CD4-positive, CD25-positive, alpha-beta regulatory T cell (primary cell): ENCODE data around the gene DCBLD2. TPM values are rescaled to one million over a fixed set of nuclear protein-coding genes. Genes with fewer than 3 reads are reported as not detected.
A peak's percentile ranks its signal among the peaks of the same experiment; 100 is the strongest.

Experiments used
- ATAC-seq, 2 donors: fragments of 150-1000 bp; cut with Tn5 transposase; one replicate each; pipeline ENCODE4 v1.10.0; 2021; ENCODE audit warnings: low read depth in 2 of 2, moderate number of reproducible peaks in 2 of 2, moderate library complexity in 1 of 2
- DNase-seq, 3 donors: peaks; one replicate each; pipeline versions ENCODE4 v3.0.0 to v3.0.0-alpha.2; 2012 to 2022; ENCODE audit warnings: mixed read lengths in 1 of 3
- H3K27ac ChIP-seq: one replicate; pipeline ENCODE4 v1.7.0; 2013; ENCODE audit warnings: mild to moderate bottlenecking, low read length; ENCODE audit not compliant: insufficient read depth, poor library complexity, severe bottlenecking
- H3K27me3 ChIP-seq: one replicate; pipeline ENCODE4 v1.7.0; 2013; ENCODE audit warnings: low read length; ENCODE audit not compliant: control insufficient read depth, insufficient read depth
- H3K36me3 ChIP-seq: one replicate; pipeline ENCODE4 v1.7.0; 2013; ENCODE audit warnings: mild to moderate bottlenecking, low read length, moderate library complexity; ENCODE audit not compliant: control insufficient read depth, insufficient read depth
- H3K4me1 ChIP-seq: 2 replicates; pipeline ENCODE4 v1.7.0; 2013; ENCODE audit warnings: mild to moderate bottlenecking, low read length; ENCODE audit not compliant: insufficient read depth, control insufficient read depth, poor library complexity, severe bottlenecking
- H3K4me3 ChIP-seq: one replicate; pipeline ENCODE4 v1.7.0; 2013; ENCODE audit warnings: low read depth, mild to moderate bottlenecking, low read length, moderate library complexity
- H3K9me3 ChIP-seq, 2 experiments: 1 replicate in 1 of 2; 2 replicates in 1 of 2; pipeline ENCODE4 v1.7.0; 2013; ENCODE audit warnings: low read length in 2 of 2, mild to moderate bottlenecking in 1 of 2, moderate library complexity in 1 of 2; ENCODE audit not compliant: control insufficient read depth in 2 of 2
- H3K27ac Mint-ChIP-seq, 3 donors: one replicate each; pipeline ENCODE4 v1.8.0; 2020 to 2022; ENCODE audit warnings: mild to moderate bottlenecking in 3 of 3, mixed read lengths in 3 of 3, moderate library complexity in 2 of 3
- H3K27me3 Mint-ChIP-seq: one replicate; pipeline ENCODE4 v1.8.0; 2022; ENCODE audit warnings: mild to moderate bottlenecking, mixed read lengths
- H3K36me3 Mint-ChIP-seq: one replicate; pipeline ENCODE4 v1.8.0; 2020; ENCODE audit warnings: mixed read lengths
- H3K4me1 Mint-ChIP-seq, 4 donors: one replicate each; pipeline ENCODE4 v1.8.0; 2020 to 2022; ENCODE audit warnings: mixed read lengths in 4 of 4, mild to moderate bottlenecking in 1 of 4
- H3K4me3 Mint-ChIP-seq, 4 donors: one replicate each; pipeline ENCODE4 v1.8.0; 2020 to 2022; ENCODE audit warnings: mild to moderate bottlenecking in 4 of 4, mixed read lengths in 4 of 4, moderate library complexity in 3 of 4
- H3K9me3 Mint-ChIP-seq, 7 donors: one replicate each; pipeline ENCODE4 v1.8.0; 2020 to 2022; ENCODE audit warnings: mixed read lengths in 7 of 7, mild to moderate bottlenecking in 3 of 7, moderate library complexity in 2 of 7
- polyA plus RNA-seq, 4 donors: library from polyadenylated mRNA; unstranded; fragments of 300-500 nt; fragmentation: Illumina TruSeq; gene quantifications; one replicate each; pipeline ENCODE4 v1.2.3, GENCODE V29; 2021
- total RNA-seq: library from RNA; stranded (reverse); gene quantifications from one replicate; pipeline ENCODE4 v1.2.3, GENCODE V29; 2022

Gene DCBLD2
- total and polyA plus RNA-seq, 5 donors from 2014 or later: 0.18 to 1.5 (median 0.74) TPM

GRCh38 chr3:98769448-98769847 is 132.0 kb downstream of the DCBLD2 start:
- no peaks in the 10 kb centered on the region for H3K9me3 ChIP-seq
- no peaks in the 10 kb centered on the region for H3K4me1 ChIP-seq
- no peaks in the 10 kb centered on the region for H3K36me3 ChIP-seq
- ATAC-seq: no peak
- no peak overlapping the region for H3K4me3 ChIP-seq
- H3K36me3 Mint-ChIP-seq: no peaks in the 10 kb centered on the region
- H3K27ac ChIP-seq: no peak overlapping the region
- H3K9me3 Mint-ChIP-seq: peaks cover 0 to 2% (median 0%) of the 10 kb centered on the region in 7 donors
- no peak for DNase-seq
- H3K27me3 Mint-ChIP-seq: peaks cover 26% of the 10 kb centered on the region
- no peak overlapping the region for H3K4me3 Mint-ChIP-seq
- H3K27me3 ChIP-seq: peaks cover 4% of the 10 kb centered on the region
- peaks cover 0 to 2% (median 0%) of the 10 kb centered on the region in 4 donors for H3K4me1 Mint-ChIP-seq
- no peak overlapping the region for H3K27ac Mint-ChIP-seq

DNA sequence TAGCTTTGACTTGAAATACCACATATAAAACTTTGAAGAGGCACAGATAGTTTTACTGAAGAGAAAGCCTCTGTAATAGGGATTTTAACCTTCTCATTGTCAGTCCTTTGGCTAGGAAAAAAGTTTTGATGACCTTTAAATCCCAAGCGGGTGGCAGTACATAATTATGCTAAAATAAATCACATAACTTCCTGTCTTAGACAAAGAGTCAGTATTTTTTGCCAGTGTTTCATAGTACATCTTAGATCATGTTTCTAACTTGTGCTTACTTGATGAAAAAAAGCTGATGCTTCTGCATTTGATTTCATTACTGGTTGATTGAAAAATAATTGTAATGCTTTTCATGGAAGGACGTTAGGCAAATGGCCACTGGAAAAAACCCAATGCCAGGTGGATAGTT is 132.5 kb downstream of the DCBLD2 start:
- Histone ChIP-seq H3K4me3 (no peak overlapping the region), H3K27ac (no peak overlapping the region), H3K27me3 (peaks cover 2% of the 10 kb centered on the region), H3K4me1 (no peaks in the 10 kb centered on the region), H3K36me3 (no peaks in the 10 kb centered on the region), H3K9me3 (no peaks in the 10 kb centered on the region)
- ATAC-seq (no peak), DNase-seq (no peak)
- H3K4me1 Mint-ChIP-seq: peaks cover 0 to 2% (median 0%) of the 10 kb centered on the region in 4 donors
- H3K9me3 Mint-ChIP-seq: peaks cover 0 to 2% (median 0%) of the 10 kb centered on the region in 7 donors
- H3K36me3 Mint-ChIP-seq: no peaks in the 10 kb centered on the region
- peaks cover 30% of the 10 kb centered on the region for H3K27me3 Mint-ChIP-seq
- H3K4me3 Mint-ChIP-seq: no peak overlapping the region
- no peak overlapping the region for H3K27ac Mint-ChIP-seq

DNA sequence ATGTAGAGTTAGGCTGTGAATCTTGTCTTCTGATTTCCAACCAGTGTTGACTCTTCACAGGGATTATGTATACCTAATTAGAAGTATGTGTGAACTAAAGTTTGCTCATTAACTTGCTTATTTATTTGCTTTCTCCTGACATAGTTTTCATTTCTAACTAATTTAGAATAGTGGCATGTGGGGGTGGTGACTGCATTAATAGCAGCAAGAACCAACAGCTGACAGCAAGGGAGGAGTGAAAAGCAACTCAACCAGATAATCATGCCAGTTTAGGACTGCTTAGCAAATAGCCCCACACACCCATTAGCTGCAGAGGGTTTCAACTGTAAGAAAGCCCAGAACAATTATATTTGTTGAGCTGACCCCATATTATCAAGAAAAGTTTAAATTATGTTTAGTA is 134.6 kb downstream of the DCBLD2 start:
- H3K27me3 Mint-ChIP-seq: peaks cover 35% of the 10 kb centered on the region
- H3K27ac ChIP-seq: no peak overlapping the region

DNA sequence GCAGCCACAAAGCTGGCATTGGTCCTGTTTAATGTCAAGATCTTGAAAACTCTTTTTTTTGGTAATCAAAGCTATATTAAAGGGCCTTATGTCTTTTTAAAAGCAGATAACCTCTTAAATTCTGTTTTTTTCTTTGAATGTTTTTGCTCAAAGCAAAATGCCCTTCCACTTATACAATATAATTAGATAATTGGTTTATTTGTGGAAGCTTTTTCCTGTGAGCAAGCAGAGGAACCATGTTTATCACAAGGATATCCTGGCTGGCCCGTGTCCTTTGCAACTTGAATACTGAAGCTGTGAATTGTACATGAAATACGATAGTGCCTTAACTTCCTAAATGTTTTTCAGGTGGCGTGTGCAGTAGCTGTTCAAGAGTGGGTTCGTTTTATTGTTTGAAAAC is 135.8 kb downstream of the DCBLD2 start:
- Histone ChIP-seq H3K9me3 (no peaks in the 10 kb centered on the region), H3K4me3 (no peak overlapping the region), H3K27me3 (no peaks in the 10 kb centered on the region), H3K27ac (no peak overlapping the region), H3K4me1 (no peaks in the 10 kb centered on the region), H3K36me3 (no peaks in the 10 kb centered on the region)
- H3K4me3 Mint-ChIP-seq: no peak overlapping the region
- DNase-seq (no peak), ATAC-seq (no peak)
- no peaks in the 10 kb centered on the region for H3K36me3 Mint-ChIP-seq
- peaks cover 0 to 2% (median 0%) of the 10 kb centered on the region in 7 donors for H3K9me3 Mint-ChIP-seq
- peaks cover 32% of the 10 kb centered on the region for H3K27me3 Mint-ChIP-seq
- peaks cover 0 to 2% (median under 1%) of the 10 kb centered on the region in 4 donors for H3K4me1 Mint-ChIP-seq
- no peak overlapping the region for H3K27ac Mint-ChIP-seq

More for the DNA sequence above, 134.6 kb downstream of the DCBLD2 start:
- Histone ChIP-seq H3K36me3 (no peaks in the 10 kb centered on the region), H3K27me3 (no peaks in the 10 kb centered on the region), H3K4me3 (no peak overlapping the region), H3K9me3 (no peaks in the 10 kb centered on the region), H3K4me1 (no peaks in the 10 kb centered on the region)
- no peak for DNase-seq
- Mint-ChIP-seq H3K9me3 (peaks cover 0 to 2% (median 0%) of the 10 kb centered on the region in 7 donors), H3K4me1 (peaks cover 0 to 2% (median under 1%) of the 10 kb centered on the region in 4 donors), H3K4me3 (no peak overlapping the region), H3K36me3 (no peaks in the 10 kb centered on the region), H3K27ac (no peak overlapping the region)
- no peak for ATAC-seq

- H3K9me3 ChIP-seq: no peaks in the 10 kb centered on the region
- Mint-ChIP-seq H3K4me3 (no peak overlapping the region), H3K9me3 (peaks cover 0 to 2% (median 0%) of the 10 kb centered on the region in 7 donors), H3K27ac (no peak overlapping the region), H3K27me3 (peaks cover 32% of the 10 kb centered on the region), H3K4me1 (peaks cover 0 to 2% (median 0%) of the 10 kb centered on the region in 4 donors), H3K36me3 (no peaks in the 10 kb centered on the region)
- no peak overlapping the region for H3K27ac ChIP-seq
- no peak for ATAC-seq
- DNase-seq: no peak
- H3K27me3 ChIP-seq: no peaks in the 10 kb centered on the region
- no peaks in the 10 kb centered on the region for H3K36me3 ChIP-seq
- H3K4me3 ChIP-seq: no peak overlapping the region
- H3K4me1 ChIP-seq: no peaks in the 10 kb centered on the region
Measured at GRCh38 chr3:98764472-98764884, 137.0 kb downstream of the DCBLD2 start.

- H3K27me3 Mint-ChIP-seq: peaks cover 30% of the 10 kb centered on the region
- no peak for ATAC-seq
- H3K4me1 ChIP-seq: no peaks in the 10 kb centered on the region
Measured at GRCh38 chr3:98763819-98764418, 137.6 kb downstream of the DCBLD2 start.

GRCh38 chr3:98763076-98763475 is 138.4 kb downstream of the DCBLD2 start, which contains the start of gene ST3GAL6:
Gene ST3GAL6, plus strand, starts transcription at chr3:98763340. Its CDS starts 5,101 bp downstream, at chr3:98768441.
- H3K27ac Mint-ChIP-seq: no peak within 1 kb of the TSS
- Histone ChIP-seq H3K36me3 (no peaks in the 10 kb centered on the region), H3K4me1 (no peaks in the 10 kb centered on the region), H3K9me3 (no peaks in the 10 kb centered on the region), H3K27me3 (no peaks in the 10 kb centered on the region), H3K4me3 (no peak within 1 kb of the TSS), H3K27ac (no peak within 1 kb of the TSS)
- H3K27me3 Mint-ChIP-seq: peaks cover 29% of the 10 kb centered on the region
- H3K36me3 Mint-ChIP-seq: no peaks in the 10 kb centered on the region
- H3K4me1 Mint-ChIP-seq: peaks cover 0 to 2% (median 0%) of the 10 kb centered on the region in 4 donors
- ATAC-seq: no peak
- no peak for DNase-seq
- peaks cover 0 to 2% (median 0%) of the 10 kb centered on the region in 7 donors for H3K9me3 Mint-ChIP-seq
- H3K4me3 Mint-ChIP-seq: peak within 1 kb of the TSS in 1 of 4 donors; percentile 75

More at GRCh38 chr3:98763819-98764418, 137.6 kb downstream of the DCBLD2 start:
- no peaks in the 10 kb centered on the region for H3K9me3 ChIP-seq
- H3K4me3 ChIP-seq: no peak overlapping the region
- H3K36me3 Mint-ChIP-seq: no peaks in the 10 kb centered on the region
- no peak for DNase-seq
- no peaks in the 10 kb centered on the region for H3K27me3 ChIP-seq
- peaks cover 0 to 2% (median 0%) of the 10 kb centered on the region in 4 donors for H3K4me1 Mint-ChIP-seq
- no peak overlapping the region for H3K27ac Mint-ChIP-seq
- no peak overlapping the region for H3K27ac ChIP-seq
- H3K4me3 Mint-ChIP-seq: no peak overlapping the region
- H3K36me3 ChIP-seq: no peaks in the 10 kb centered on the region
- H3K9me3 Mint-ChIP-seq: peaks cover 0 to 2% (median 0%) of the 10 kb centered on the region in 7 donors
